HEK293T (cell line): ENCODE results near the gene HLA-DMB.

Experiments
- ELF4 ChIP-seq: fragments of 450-650 bp; IDR thresholded peaks from 2 replicates; pipeline ENCODE4 v1.6.1; 2017; ENCODE audit warnings: antibody characterized with exemption
- FOXK2 ChIP-seq: fragments of 450-650 bp; IDR thresholded peaks from 2 replicates; pipeline ENCODE4 v1.6.1; 2016; ENCODE audit warnings: mild to moderate bottlenecking
- FOXM1 ChIP-seq: fragments of 450-650 bp; IDR thresholded peaks from 2 replicates; pipeline ENCODE4 v1.6.1; 2017; ENCODE audit warnings: mild to moderate bottlenecking, borderline replicate concordance
- HDGF ChIP-seq: fragments of 450-650 bp; IDR thresholded peaks from 2 replicates; pipeline ENCODE4 v1.6.1; 2017; ENCODE audit warnings: antibody characterized with exemption, borderline replicate concordance
- NFRKB ChIP-seq: fragments of 450-650 bp; IDR thresholded peaks from 2 replicates; pipeline ENCODE4 v1.6.1; 2016; ENCODE audit warnings: mild to moderate bottlenecking, moderate library complexity
- SP1 ChIP-seq: fragments of 450-650 bp; IDR thresholded peaks from 2 replicates; pipeline ENCODE4 v1.6.1; 2017

GRCh38 chr6:32954267-32954666 is 13.4 kb upstream of the HLA-DMB start:
- TF ChIP-seq FOXM1 (no peak), SP1 (no peak), ELF4 (no peak), NFRKB (no peak), FOXK2 (no peak), HDGF (no peak)
